ENCODE results near the gene C2CD4C.
"Not testable (repeated sequence)": the region's sequence is repeated elsewhere in the genome, so short reads cannot be mapped to it uniquely, and the experiment has no call there.

The C2CD4C gene

DNA sequence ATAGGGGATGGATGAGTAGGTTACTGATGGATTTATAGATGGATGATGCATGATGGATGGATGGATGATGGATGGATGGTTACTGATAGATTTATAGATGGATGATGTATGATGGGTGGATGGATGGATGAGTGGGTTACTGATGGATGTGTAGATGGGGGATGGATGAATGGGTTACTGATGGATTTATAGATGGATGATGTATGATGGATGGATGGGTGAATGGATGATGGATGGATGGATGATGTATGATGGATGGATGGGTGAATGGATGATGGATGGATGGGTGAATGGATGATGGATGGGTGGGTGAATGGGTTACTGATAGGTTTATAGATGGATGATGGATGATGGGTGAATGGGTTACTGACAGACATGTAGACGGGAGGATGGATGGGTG lies 6.3 kb upstream of the C2CD4C start:
- no peak for DNase-seq (ENCODE audit: low read depth in 2 of 2)

DNA sequence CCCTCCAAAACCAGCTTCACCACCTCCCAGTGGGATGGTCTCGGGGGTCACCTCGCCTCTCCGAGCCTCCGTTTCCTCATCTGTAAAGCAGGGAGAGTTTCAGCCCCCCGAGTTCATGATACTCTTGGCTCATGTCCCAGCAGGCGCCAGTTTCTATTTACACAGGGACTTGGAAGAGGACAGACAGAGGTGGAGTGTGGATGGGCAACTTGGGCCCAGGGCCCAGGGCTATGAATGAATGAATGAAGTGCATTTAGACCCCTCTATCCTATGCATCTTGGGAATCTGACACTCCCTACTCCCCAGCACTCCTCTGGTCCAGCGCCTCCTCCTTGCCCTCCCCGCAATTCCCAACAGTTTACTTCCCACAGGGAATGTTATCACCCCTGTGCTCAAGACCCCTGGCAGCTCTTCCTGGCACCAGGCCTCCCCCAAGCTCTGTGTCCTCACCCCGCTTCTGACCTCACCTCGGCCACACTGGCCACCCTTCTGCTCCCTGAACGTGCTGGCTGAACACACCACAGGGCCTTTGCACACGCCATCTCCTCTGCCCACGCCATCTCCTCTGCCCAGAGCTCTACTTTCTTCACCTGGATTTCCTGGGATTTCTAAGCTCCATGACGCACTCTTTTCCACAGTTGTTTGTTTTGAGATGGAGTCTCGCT lies 4.9 kb upstream of the C2CD4C start:
- no peak for DNase-seq (ENCODE audit: low read depth in 2 of 2)

DNA sequence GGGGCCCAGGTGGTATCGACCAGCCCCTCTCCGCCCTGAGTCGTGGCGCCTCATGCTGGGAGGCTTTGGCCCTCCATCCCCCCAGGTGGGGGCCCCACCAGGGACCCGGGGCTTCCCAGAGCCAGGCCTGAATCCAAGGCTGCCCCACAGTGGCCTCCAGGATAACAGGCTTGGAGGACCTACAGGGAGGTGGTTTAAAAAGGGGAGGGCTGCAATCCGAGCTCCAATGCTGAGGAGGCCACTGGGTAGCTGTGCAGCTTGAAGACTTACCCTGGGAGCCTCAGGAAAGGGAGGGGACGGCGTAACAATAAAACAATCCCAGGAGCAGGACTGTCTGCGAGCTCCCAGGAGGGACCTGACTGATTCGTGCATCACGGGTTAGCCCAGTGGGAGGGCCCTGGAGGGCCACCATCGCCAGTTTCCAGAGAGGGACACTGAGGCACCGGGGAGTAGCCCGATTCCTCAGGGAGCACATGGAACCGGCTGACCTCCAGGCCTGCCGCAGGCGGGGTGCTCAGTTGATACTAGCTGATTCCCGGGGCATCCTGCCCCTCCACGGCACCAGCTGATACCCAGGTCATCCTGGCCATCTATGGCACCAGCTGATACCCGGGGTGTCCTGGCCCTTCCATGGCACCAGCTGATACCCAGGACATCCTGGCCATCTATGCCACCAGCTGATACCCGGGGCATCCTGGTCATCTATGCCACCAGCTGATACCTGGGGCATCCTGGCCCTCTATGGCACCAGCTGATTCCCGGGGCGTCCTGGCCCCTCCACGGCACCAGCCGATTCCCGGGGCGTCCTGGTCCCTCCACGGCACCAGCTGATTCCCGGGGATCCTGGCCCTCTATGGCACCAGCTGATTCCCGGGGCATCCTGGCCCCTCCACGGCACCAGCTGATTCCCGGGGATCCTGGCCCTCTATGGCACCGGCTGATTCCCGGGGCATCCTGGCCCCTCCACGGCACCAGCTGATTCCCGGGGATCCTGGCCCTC lies 3.7 kb upstream of the C2CD4C start:
- DNase-seq (ENCODE audit: low read depth in 2 of 2): no peak

DNA sequence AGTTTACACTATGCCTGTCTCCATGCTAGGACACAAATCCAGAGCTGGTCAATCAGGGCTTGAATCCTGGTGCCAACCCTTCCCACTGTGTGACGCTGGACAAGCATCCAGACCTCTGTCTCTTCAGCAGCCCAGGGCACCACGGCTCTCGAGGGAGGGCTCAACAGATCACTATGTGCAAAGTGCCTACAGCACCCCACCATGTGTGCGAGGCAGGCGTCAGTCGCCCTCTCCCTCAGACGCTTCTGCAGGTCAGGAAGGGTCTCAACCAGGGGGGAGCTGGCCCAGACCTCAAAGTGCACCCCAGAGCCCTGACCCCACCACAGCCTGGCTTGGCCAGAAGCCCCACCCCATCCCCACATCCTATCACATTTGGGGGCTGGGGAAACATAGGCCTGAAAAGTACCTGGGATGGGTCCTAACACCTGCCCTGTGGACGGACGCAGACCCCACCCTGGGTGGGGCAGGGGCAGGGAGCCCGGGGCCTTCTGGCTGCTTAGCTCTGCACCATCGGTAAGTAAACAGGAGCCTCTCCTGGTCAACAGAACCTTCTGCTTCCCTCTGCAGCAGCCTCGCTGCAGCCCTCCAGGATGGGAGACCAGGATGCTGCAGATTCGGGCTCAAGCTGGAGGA lies 2.9 kb upstream of the C2CD4C start:
- DNase-seq (ENCODE audit: low read depth in 2 of 2): no peak

DNA sequence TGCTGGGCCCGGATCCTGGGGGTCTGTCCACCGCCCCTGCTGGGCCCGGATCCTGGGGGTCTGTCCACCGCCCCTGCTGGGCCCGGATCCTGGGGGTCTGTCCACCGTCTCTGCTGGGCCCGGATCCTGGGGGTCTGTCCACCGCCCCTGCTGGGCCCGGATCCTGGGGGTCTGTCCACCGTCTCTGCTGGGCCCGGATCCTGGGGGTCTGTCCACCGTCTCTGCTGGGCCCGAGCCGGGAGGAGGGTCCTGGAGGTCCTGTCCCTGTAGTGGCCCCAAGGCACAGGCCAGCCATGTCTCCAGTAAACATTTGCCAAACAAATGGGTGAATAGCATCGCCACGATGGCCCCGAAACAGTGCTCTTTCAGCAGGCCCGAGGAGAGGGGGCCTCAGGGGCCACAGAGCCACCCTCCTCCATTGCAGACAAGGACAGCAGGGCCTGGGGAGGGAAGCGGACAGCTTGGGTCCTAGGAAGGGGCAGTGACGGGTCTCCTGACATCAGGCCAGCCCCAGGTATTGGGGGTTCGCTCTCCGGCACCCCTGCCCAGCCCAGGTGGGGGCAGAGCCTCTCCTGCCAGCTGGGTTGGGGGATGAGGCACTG lies 2.3 kb upstream of the C2CD4C start:
- not testable (repeated sequence) for DNase-seq (ENCODE audit: low read depth in 2 of 2)

DNA sequence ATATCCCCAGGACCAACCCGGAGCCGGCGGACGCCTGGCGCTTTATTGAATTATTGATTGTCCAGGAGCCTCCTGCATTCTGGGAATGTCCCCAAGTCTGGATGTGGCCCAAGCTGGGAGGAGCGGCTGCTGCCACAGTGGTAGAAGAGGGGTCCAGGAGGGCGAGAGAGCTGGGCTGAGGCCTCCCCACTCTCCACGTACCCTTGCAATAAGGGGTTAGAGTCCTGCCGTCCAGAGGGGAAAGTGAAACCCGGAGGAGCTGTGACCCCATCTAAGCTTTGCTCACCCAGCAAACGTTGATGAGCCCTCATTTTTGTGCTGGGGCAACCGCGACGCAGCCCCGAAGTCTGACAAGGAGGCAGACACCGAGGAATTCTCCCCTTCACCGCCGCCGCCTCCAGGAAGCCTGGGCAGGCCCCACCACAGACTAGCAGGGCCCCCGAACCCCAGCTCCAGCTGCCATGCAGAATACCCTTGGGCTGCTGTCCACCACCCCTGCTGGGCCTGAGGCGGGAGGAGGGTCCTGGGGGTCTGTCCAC lies 1.4 kb upstream of the C2CD4C start:
- DNase-seq (ENCODE audit: low read depth in 2 of 2): no peak

DNA sequence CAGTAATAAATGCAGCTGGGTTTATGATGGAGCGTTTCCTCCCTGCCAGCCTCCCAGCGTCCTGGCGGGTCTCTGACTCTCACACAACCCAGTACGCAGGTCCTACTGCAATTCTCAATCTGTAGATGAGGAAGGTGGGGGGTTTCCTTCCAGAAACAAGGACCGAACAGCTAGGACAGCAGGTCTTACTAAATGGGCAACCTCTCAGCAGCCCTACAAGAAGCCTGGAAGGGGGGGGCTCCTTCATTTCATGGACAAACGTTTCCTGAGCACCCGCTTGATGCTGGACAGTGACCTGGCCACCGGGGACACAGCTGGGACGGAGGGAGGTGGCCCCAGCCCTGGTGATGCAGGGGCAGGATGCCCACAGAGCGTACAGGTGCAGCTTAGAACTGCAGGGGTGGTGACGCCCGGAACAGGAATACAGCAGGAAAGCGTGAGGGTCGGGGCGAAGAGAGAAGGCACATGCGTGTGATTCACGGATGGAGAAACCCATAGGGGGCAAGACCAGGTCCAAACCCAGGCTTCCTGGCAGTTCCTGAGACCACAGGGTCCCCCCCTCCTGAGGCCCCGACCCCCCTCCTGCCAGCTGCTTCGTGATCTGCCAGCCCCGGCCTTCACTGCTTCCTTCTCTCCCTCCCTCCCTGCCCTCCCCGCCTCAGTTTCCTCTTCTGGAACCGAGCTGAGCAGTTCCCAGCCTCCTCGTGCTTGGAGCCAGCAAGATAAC lies 732 bp upstream of the C2CD4C start:
- DNase-seq (ENCODE audit: low read depth in 2 of 2): no peak

DNA sequence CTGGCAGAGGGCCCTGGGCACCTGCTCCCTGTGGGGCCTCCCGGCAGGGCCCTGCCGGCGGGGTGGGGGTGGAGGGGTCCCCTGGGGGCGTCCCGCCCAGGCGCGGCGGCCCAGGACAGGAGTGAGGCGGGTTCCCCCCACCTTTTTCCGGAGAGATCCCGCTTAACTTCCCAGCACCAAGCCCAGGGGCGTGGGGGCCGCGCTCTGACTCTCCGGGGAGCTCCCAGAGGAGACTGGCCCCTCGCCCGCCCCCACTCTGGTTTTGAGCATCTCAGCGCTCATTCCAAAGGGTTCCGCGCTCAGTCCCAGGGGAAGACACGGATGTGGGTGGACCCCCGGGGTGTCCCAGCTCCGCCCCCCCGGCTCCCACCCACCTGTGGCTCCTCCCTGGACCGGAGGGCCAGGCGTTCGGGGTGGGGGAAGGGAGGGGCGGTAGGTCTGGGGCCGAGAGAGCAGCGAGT lies 476 bp downstream of the C2CD4C start:
- no peak for DNase-seq (ENCODE audit: low read depth in 2 of 2)

DNA sequence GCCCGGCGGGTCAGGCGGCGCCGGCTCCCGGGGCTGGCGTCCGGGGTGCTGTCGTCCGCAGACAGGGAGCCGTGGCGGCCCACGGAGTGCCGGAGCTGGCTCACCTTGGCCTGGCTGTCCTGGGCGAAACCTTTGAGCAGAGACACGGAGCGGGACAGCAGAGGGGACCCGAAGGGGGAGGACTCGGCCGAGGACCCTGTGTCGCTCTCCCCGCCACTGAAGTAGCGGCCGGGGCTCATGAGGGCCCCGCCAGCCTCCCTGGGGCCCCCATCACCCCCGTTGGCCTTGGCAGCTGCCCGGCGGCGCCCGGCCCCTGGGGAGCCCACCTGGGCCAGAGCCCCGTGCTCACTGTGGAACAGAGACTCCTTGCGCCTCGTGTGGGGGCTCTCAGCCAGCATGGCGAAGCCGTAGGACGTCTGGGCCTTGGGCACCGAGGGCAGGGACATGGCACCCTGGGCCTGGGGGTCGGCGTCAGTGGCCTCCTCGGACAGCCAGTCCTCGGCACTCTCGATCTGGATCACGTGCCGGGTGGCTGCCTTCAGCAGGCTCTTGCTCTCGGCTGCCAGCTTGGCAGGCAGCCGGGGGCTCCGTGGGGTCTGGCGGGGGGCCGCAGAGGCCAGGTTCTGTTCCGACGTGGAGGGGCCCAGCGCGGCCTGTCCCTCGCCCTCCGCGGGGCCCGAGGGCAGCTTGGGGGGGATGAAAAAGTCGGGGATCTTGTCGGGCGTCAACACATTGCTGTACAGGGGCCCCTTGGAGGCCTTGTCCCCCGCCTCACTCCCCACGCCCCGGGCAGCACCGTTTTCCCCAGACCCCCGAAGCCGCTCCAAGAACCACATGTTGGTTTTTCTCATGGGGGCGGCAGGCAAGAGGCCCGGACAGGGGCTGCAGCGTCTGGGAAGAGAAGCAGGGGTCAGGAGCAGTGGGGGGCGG lies 1.2 kb downstream of the C2CD4C start:
- no peak for DNase-seq (ENCODE audit: low read depth in 2 of 2)

DNA sequence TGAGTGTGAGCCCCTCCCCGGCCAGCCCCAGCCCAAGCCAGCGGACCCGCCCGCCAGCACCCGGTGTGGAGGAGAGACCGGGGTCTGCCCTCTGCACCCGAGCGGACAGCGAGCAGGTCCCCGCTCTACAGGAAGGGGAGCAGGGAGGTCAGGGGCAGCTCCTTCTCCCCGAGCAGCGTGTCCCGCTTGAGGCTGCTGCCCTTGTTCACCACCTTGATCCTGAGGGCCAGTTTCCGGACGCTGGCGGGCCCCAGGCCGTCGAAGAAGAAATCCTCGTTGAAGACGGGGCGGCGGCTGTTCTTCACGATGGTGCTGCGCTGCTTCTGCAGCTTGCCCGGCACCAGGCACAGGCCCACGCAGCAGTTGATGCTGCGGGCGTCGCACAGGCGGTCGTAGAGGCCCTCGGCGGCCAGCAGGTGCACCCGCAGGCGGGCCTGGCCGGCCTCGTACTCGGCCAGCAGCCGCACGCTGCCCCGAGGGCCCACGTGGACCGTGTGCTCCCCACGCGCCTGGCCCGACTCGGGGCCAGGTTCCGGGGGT lies 1.9 kb downstream of the C2CD4C start:
- no peak for DNase-seq (ENCODE audit: low read depth in 2 of 2)

DNA sequence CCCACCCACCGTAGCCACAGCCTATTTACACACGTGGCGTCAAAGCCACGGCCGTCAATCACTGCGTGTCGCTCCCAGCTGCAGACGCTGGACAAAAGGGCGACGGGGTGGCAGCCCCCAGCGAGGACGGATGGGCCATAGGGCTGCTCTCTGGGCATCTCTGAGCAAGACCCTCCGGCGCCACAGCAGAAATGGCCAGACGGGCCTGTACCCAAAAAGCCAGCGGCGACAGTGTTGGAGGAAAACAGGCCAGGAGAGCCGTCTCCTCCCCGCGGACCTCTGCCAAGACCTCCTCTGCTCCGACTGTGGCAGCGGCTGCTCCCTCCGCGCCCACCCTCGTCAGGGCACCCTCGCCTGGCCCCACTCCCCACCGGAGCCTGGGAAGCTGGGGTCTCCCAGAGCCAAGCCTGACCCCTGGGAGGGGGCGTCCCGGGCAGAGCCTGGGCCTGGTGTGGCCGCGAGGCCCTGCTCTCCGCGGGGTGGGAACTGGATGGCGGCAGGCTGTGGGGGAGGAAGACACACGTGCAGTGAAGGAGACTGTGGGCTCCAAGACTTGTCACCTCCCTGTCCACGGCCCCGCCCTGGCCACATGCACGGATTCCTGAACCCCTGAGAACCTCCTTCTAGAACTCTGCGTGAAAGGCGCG lies 2.7 kb downstream of the C2CD4C start:
- DNase-seq (ENCODE audit: low read depth in 2 of 2): no peak

DNA sequence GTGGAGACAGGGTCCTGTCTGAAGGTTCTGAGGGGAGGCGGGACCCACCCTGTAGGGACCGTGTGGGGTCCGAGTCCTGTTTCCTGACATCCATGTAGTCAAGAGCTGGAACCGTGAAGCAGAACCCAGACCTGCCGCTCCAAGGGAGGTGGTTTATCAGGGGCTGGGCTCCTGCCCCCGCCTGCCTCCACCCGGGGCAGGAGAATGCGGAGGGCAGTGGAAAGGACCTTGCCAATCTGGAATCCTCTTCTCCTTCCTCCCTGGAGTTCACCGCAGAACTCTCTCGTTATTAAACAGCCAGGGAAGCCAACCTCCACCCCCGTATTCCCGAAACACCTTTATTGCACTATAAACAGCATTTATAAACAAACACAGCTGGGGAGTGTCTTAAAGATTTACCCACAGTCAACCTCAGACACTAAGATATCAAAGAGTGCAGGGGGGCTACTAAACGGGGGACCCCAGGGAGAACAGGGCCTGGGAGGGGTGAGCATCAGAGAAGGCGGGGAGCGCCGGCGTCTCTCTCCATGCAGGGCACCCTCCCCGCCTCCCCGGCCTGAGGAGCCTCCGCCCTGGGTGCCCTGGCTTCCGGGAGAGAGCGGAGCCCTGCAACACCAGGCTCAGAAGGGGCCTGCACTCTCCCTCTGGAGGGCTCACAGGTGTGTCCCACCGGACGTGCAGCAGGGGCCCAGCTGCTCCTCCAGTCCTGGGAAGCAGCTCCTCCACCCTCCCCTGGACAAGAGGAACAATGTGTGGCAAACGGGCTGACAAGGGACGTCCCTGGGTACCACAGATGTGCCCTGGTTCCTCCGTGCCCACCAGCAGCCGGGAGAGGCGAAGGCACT lies 3.6 kb downstream of the C2CD4C start:
- no peak for DNase-seq (ENCODE audit: low read depth in 2 of 2)

DNA sequence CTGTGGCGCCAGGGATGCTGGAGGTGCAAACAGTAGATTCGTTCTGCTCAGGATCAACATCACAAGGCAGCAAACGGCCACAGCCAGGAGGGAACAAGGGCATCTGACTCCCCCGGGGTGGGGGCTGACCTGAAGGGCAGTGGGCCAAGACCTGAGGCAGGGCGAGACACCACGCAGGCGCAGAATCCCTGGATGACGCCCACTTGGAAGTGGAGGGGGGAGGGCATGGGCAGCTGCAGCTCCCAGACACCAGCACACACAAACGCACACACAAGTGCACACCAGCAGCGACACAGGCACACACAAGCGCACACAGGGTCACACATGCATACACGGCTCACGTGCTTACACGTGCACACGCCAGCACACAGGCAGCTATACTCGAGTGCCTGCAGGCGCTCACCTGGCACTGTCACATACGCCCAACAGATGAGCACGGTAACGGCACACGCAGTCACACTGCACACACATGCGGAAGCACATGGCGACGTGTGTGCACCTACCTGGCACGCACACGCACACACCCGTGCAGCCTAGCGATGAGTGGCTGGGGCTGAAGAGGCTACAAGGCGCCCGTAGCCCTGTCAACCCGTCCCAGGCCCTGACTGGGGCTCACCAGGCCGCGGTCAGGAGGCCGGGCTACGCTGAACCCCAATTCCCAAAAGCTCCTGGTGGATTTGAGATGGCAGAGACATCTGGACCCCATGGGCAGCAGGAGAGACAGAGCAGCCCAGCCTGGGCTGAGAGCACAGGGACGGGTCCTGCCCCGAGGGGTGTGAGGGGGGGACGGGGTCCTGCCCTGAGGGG lies 5.5 kb downstream of the C2CD4C start:
- DNase-seq (ENCODE audit: low read depth in 2 of 2): no peak

DNA sequence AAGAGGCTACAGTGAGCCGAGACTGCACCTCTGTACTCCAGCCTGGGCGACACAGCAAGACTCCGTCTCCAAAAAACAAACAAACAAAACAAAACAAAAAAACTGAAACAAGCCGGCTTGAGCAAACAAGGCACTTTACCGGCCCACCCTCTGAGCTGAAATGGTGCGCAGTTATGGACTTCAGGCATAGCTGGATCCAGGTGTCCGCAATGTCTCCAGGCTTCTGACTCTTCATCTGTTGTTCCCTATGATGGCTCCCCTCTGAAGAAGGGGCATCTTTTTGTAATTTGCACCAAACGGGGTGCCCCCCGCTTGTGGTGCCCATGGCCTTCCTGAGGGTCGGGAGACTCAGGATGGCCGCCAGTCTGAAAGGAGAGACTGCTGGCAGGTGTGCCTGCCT lies 6.2 kb downstream of the C2CD4C start:
- no peak for DNase-seq (ENCODE audit: low read depth in 2 of 2)

DNA sequence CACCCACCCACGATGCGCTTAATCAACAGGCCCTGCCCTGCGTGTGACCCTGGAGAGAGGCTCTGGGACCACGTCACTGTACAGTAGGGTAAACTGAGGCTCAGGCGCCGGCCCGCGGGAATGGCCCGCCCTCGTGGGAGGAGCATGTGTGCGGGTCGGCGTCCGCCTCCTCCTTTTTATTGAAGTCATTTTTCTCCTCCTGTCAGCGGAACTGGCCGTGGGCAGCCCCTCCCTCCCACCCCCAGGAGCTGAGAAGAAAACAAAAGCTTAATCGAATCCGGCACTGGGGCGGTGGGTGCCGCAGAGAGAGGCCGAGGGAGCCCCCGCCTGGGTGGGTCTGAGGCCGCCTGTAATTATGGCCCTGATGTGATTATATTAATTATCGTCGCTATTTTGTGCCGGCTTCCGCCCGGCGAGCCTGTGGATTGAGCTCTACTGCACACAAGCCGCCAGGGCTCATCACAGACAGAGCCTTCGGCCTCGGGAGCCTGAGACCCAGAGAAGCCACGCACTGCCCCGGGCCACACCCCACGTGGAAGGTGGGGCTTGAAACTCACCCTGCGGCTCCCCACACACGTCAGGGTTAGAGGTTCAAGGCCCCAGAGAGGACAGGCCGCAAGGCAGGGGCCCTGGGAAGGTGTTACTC lies 7.0 kb downstream of the C2CD4C start:
- no peak for DNase-seq (ENCODE audit: low read depth in 2 of 2)

DNA sequence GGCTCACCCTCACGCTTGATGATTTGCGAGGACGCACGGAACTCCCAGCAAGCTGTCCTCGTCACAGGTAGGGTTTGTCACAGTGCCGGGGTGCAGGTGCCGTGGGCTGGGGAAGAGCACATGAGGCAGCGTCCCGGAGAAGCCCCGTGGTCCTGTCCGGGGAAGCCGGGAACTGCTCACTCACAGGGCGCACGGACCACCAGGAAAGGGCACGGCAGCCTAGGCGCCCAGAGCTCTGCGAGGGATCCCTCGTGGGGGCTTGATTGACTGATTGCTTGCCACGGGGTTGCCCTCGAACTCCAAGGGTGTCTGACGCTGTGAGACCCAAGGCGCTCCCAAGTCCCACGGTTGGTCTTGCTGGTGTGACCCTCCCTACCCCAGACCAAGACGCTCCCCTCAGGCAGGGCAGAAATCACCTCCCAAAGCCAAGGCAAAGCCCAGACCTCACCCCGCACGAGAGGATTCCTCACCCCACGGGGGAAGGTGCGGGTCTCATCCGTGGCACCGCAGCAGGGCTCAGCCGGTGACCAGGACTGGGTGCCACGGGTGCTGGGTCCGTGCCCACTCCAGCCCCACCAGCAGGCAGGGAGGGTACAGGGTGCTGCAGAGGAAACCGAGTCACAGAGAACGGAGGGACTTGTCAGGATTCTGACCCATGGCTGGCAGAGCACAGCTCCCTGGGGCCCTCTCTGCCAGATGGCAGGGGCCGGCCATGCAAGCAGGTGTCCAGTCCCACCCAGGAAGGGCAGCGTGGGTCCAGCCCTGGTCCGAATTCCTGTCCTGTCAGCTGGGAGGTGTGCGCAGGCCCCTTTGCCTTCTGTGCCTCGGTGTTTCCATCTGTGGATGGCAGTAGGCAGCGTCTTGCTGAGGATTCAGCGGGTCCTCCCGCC lies 7.7 kb downstream of the C2CD4C start:
- DNase-seq (ENCODE audit: low read depth in 2 of 2): no peak

Data from stimulated activated CD8-positive, alpha-beta memory T cell treated with anti-CD3 and anti-CD28 coated beads, Interleukin-7, amount 100 ng/mL, for 4 hours (primary cell).